Nephron (organoid): ENCODE measurements around the gene SND1.

Experiments used
- H3K27ac Mint-ChIP-seq, 3 experiments: 2 replicates each; pipeline ENCODE4 v1.8.0; 2020; ENCODE audit warnings: mixed read lengths in 3 of 3, mild to moderate bottlenecking in 2 of 3, moderate library complexity in 1 of 3
- H3K27me3 Mint-ChIP-seq: 2 replicates; pipeline ENCODE4 v1.8.0; 2021; ENCODE audit warnings: low read depth, mild to moderate bottlenecking, moderate library complexity, mixed read lengths
- H3K36me3 Mint-ChIP-seq: 2 replicates; pipeline ENCODE4 v1.8.0; 2020; ENCODE audit warnings: low read depth, mixed read lengths
- H3K4me1 Mint-ChIP-seq: 2 replicates; pipeline ENCODE4 v1.8.0; 2020; ENCODE audit warnings: mixed read lengths
- H3K4me3 Mint-ChIP-seq, 3 experiments: 2 replicates each; pipeline ENCODE4 v1.8.0; 2020; ENCODE audit warnings: mild to moderate bottlenecking in 3 of 3, mixed read lengths in 3 of 3, moderate library complexity in 2 of 3
- H3K9me3 Mint-ChIP-seq: 2 replicates; pipeline ENCODE4 v1.8.0; 2020; ENCODE audit warnings: mixed read lengths
- TF ChIP-seq, protein P1 (sequence below), 3 experiments: fragments of 200-600 bp; sonication (generic); IDR thresholded peaks; one replicate each; pipeline ENCODE4 v1.5.0; 2021; ENCODE audit warnings: antibody characterized with exemption in 3 of 3; ENCODE audit not compliant: unreplicated experiment in 3 of 3

The SND1 gene

DNA sequence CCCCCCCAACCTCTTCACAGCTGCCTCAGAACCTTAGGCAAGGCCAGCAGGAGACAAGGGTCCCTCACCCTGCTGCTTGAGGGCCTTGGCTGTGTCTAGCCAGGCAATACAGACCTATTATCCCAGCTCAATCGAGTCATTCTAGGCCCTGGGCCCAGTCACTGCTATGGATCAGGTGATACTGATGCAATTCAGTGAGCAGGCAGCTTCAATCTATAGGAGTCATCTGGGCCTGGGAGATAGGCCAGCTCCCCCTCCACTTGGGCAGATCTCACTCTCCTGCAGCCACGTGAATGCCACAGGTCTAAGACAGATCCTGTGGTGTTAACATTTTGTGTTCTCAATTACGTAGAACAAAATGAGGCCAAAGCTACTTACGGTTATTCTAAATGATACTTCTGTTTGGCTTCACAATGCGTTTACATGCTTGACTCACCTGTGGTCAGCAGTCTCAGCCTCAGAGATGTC, 447.2 kb downstream of the SND1 start:
- Mint-ChIP-seq H3K4me1 (no peaks in the 10 kb centered on the region), H3K27ac (no peak overlapping the region), H3K4me3 (no peak overlapping the region), H3K36me3 (peaks cover 21% of the 10 kb centered on the region), H3K27me3 (peaks cover 23% of the 10 kb centered on the region), H3K9me3 (no peaks in the 10 kb centered on the region)
- TF ChIP-seq, protein P1, sequence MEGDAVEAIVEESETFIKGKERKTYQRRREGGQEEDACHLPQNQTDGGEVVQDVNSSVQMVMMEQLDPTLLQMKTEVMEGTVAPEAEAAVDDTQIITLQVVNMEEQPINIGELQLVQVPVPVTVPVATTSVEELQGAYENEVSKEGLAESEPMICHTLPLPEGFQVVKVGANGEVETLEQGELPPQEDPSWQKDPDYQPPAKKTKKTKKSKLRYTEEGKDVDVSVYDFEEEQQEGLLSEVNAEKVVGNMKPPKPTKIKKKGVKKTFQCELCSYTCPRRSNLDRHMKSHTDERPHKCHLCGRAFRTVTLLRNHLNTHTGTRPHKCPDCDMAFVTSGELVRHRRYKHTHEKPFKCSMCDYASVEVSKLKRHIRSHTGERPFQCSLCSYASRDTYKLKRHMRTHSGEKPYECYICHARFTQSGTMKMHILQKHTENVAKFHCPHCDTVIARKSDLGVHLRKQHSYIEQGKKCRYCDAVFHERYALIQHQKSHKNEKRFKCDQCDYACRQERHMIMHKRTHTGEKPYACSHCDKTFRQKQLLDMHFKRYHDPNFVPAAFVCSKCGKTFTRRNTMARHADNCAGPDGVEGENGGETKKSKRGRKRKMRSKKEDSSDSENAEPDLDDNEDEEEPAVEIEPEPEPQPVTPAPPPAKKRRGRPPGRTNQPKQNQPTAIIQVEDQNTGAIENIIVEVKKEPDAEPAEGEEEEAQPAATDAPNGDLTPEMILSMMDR (IDR thresholded peaks at IDR 0.05; ENCODE audit: unreplicated experiment in 3 of 3), result no peak

DNA sequence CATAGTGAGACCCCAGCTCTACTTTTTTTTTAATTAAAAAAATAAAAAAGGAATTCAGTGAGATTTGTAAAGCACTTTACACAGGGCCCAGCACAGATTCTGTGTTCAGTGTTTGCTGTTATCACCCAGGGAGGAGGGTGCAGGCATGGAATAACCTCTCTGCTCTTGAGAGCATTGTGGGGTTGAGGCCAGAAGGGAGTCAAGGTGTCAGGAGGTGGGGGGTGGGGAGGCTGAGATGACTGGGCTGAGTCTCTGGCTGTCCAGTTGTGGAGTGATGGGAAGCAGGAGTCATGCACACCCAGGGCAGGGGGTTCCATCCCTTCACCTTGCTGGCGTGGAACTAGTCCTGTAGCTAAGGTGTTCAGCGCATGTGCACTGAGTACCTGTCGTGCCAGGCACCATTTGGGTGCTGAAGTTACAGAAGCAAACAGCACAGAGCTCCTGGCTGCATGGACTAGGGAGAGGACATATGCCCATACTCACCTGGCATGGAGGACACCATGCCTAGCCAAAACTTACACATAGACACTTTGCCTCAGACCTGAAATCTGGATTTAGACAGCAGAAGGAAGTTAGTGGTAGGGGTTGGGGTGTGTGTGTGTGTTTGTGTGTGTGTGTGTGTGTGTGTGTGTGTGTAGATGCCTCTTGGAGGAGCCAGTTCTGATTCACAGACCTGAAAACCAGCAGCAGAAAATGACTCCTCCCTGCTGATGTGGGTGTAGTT, 448.4 kb downstream of the SND1 start:
- no peak overlapping the region for H3K27ac Mint-ChIP-seq
- no peaks in the 10 kb centered on the region for H3K9me3 Mint-ChIP-seq
- peaks cover 16% of the 10 kb centered on the region for H3K36me3 Mint-ChIP-seq
- H3K4me3 Mint-ChIP-seq, result no peak overlapping the region
- peaks cover 5% of the 10 kb centered on the region for H3K4me1 Mint-ChIP-seq
- peaks cover 34% of the 10 kb centered on the region for H3K27me3 Mint-ChIP-seq
- TF ChIP-seq, protein P1 (IDR thresholded peaks at IDR 0.05; ENCODE audit: unreplicated experiment in 3 of 3), result no peak

DNA sequence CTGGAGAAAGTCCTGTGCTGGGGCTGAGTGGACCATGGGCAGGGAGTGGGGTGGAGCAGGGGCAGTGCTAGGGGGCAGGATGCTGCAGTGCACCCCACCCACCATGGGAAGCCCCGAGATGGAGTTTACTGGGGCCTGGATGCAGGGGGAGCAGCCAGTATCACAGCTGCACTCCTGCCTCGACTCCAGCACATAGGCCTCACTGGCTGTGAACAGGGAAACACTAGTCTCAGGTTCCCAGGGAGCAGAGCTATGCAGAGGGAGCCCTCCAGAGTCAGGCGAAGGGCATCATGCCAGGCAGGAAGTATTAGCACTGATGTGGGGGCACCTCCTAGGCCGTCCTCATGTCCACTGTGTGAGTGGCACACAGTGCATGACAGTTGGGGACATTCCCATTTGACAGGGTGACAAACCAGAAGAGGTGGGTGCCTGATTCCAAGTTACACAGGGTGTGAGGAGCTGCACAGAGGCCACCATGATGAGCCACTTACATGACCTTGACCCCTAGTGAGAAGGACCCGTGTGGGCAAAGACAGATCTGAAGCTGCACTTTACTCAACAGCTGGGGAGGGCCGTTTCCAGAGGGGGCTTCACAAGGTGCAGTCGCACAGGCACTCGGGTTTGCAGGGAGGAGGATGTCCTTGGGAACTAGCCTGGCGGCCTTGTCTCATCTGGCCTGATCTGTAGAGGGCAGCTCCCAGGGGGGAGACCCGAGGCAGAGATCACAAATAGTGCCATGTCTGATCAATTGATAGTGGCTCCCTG, 449.1 kb downstream of the SND1 start:
- Mint-ChIP-seq H3K27ac (no peak overlapping the region), H3K36me3 (peaks cover 10% of the 10 kb centered on the region)
- TF ChIP-seq, protein P1 (IDR thresholded peaks at IDR 0.05; ENCODE audit: unreplicated experiment in 3 of 3), result no peak

DNA sequence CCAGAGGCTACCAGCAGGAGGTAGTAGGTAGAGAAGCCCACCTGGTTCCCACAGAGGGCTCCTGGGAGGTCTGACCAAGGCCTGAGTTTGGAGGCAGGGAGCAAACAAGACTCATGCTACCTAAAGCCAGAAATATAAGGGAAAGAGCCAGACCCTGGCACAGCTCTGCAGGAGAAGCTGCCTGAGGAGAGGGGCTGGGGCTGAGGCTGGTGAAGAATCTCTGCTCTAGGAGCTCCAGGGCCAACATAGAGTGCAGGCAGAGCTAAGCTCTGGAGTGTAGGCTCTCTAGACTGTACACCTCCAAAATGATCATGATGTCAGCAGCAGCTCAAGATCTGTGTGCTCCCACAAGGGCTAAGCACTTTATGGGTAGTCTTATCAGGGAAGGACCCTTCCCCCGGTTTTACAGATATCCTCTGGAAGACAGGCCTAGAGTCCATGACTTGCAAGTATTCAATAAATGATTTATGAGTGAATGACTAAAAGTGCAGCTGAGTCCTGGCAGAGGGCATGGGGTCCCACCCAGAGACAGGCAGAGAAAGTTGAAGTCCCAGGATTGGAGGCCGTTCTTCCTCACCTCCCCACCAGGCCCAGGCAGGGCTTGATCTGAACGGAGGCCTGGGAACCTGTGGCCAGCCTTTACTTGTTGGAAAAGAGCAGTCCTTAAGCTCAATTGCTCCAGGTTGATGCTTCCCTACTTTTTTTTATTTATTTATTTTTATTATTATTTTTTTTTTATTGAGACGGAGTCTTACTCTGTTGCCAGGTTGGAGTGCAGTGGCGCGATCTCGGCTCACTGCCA, 450.7 kb downstream of the SND1 start:
- Mint-ChIP-seq H3K4me1 (peaks cover 5% of the 10 kb centered on the region), H3K4me3 (peak overlapping the region; percentile 25 to 41 (median 36)), H3K27ac (no peak overlapping the region), H3K27me3 (peaks cover 50% of the 10 kb centered on the region), H3K9me3 (no peaks in the 10 kb centered on the region), H3K36me3 (no peaks in the 10 kb centered on the region)
- TF ChIP-seq, protein P1 (IDR thresholded peaks at IDR 0.05; ENCODE audit: unreplicated experiment in 3 of 3), result no peak

More for the DNA sequence above, 449.1 kb downstream of the SND1 start:
- Mint-ChIP-seq H3K9me3 (no peaks in the 10 kb centered on the region), H3K4me3 (no peak overlapping the region), H3K27me3 (peaks cover 41% of the 10 kb centered on the region), H3K4me1 (peaks cover 5% of the 10 kb centered on the region)

DNA sequence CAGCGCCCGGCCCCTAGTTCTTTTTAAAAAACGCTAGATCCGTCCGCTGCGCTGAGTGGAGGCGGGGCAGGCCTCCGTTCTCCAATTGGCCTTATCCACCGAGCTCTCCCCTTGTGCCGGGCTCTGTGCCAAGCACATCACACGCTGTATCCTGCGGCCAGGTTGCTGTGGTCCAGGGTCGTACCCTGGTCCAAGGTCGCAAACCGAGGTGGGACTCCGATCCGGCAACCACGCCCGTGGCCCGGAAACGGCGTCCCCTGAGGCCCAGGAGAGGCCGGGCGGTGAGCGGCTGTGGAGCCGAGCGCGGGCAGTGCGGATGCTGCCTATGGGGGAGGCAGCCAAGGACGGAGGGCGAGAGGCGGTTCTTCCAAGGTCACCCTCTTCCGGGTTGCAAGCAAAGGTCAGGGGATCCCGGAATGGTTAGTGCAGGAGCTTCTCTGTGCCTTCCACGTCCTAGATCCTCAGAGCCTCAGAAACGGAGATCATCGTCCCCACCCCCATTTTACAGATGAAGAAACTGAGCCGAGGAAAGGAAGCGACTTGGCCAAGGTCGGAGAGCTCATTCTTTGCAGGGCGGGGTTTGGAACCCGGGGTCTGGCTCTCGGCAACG, 451.6 kb downstream of the SND1 start:
- Mint-ChIP-seq H3K4me1 (peaks cover 5% of the 10 kb centered on the region), H3K27ac (no peak overlapping the region), H3K27me3 (peaks cover 50% of the 10 kb centered on the region), H3K36me3 (no peaks in the 10 kb centered on the region), H3K4me3 (peak overlapping the region; percentile 57 to 68 (median 65)), H3K9me3 (no peaks in the 10 kb centered on the region)
- TF ChIP-seq, protein P1 (IDR thresholded peaks at IDR 0.05; ENCODE audit: unreplicated experiment in 3 of 3), result no peak
